CD8-positive, alpha-beta memory T cell (primary cell): ENCODE measurements around the gene HCRTR1. TPM values are rescaled to one million over a fixed set of nuclear protein-coding genes. Genes with fewer than 3 reads are reported as not detected.

Experiments used
- CTCF ChIA-PET: fragments of 350-600 bp; sonication (Branson Sonifier 250); formaldehyde crosslinking; loops from one replicate; lab custom pipeline; 2021; ENCODE audit warnings: antibody characterized with exemption; lab: Charles Lee
- POLR2A ChIA-PET: fragments of 350-600 bp; sonication (Branson Sonifier 250); formaldehyde crosslinking; loops from one replicate; lab custom pipeline; 2021; ENCODE audit warnings: antibody characterized with exemption; lab: Charles Lee
- DNase-seq, 5 donors: peaks; one replicate each; pipeline versions ENCODE4 v3.0.0 to v3.0.0-alpha.2; 2020 to 2022; ENCODE audit warnings: mixed read lengths in 1 of 5
- H3K27ac ChIP-seq: one replicate; pipeline ENCODE4 v1.7.0; 2013; ENCODE audit warnings: low read depth, mild to moderate bottlenecking, low read length, moderate library complexity
- H3K27me3 ChIP-seq: 2 replicates; pipeline ENCODE4 v1.7.0; 2013; ENCODE audit warnings: low read length, mild to moderate bottlenecking; ENCODE audit not compliant: insufficient read depth, poor library complexity, severe bottlenecking
- H3K36me3 ChIP-seq: 2 replicates; pipeline ENCODE4 v1.7.0; 2013; ENCODE audit warnings: mild to moderate bottlenecking, low read length, moderate library complexity; ENCODE audit not compliant: insufficient read depth
- H3K4me1 ChIP-seq: 2 replicates; pipeline ENCODE4 v1.7.0; 2013; ENCODE audit warnings: mild to moderate bottlenecking, low read length, moderate library complexity; ENCODE audit not compliant: insufficient read depth
- H3K4me3 ChIP-seq: 2 replicates; pipeline ENCODE4 v1.7.0; 2013; ENCODE audit warnings: mild to moderate bottlenecking, low read length
- H3K9me3 ChIP-seq: 2 replicates; pipeline ENCODE4 v1.7.0; 2013; ENCODE audit warnings: mild to moderate bottlenecking, low read length
- H3K27ac Mint-ChIP-seq, 8 donors: one replicate each; pipeline ENCODE4 v1.8.0; 2020 to 2021; ENCODE audit warnings: mixed read lengths in 8 of 8, mild to moderate bottlenecking in 6 of 8, inconsistent platforms in 3 of 8, moderate library complexity in 3 of 8
- H3K27me3 Mint-ChIP-seq, 2 donors: one replicate each; pipeline ENCODE4 v1.8.0; 2020 to 2021; ENCODE audit warnings: mixed read lengths in 2 of 2, mild to moderate bottlenecking in 1 of 2, moderate library complexity in 1 of 2
- H3K36me3 Mint-ChIP-seq, 3 donors: one replicate each; pipeline ENCODE4 v1.8.0; 2020 to 2021; ENCODE audit warnings: mixed read lengths in 3 of 3, inconsistent platforms in 1 of 3, mild to moderate bottlenecking in 1 of 3
- H3K4me1 Mint-ChIP-seq, 3 donors: one replicate each; pipeline ENCODE4 v1.8.0; 2020 to 2021; ENCODE audit warnings: mixed read lengths in 3 of 3, inconsistent platforms in 1 of 3, mild to moderate bottlenecking in 1 of 3
- H3K4me3 Mint-ChIP-seq, 7 donors: one replicate each; pipeline ENCODE4 v1.8.0; 2020 to 2021; ENCODE audit warnings: mixed read lengths in 7 of 7, mild to moderate bottlenecking in 6 of 7, moderate library complexity in 4 of 7, inconsistent platforms in 2 of 7
- H3K9me3 Mint-ChIP-seq, 5 donors: one replicate each; pipeline ENCODE4 v1.8.0; 2020 to 2022; ENCODE audit warnings: mixed read lengths in 5 of 5, mild to moderate bottlenecking in 3 of 5, moderate library complexity in 2 of 5, inconsistent platforms in 1 of 5
- polyA plus RNA-seq: library from polyadenylated mRNA; unstranded; fragments of 300-500 nt; fragmentation: Illumina TruSeq; gene quantifications from one replicate; pipeline ENCODE4 v1.2.3, GENCODE V29; 2021
- total RNA-seq, 2 experiments: library from RNA; stranded (reverse); gene quantifications; one replicate each; pipeline ENCODE4 v1.2.3, GENCODE V29; 2021

Gene HCRTR1
- total and polyA plus RNA-seq, 3 experiments from 2014 or later = not detected

GRCh38 chr1:31624731-31625514 is 7.4 kb downstream of the HCRTR1 start:
- peaks cover 0 to 48% (median 8%) of the 10 kb centered on the region in 3 donors for H3K36me3 Mint-ChIP-seq
- H3K4me1 Mint-ChIP-seq = peaks cover 6 to 12% (median 7%) of the 10 kb centered on the region in 3 donors
- H3K9me3 Mint-ChIP-seq = no peaks in the 10 kb centered on the region
- ChIA-PET CTCF (no interaction called here), POLR2A (no interaction called here)
- Histone ChIP-seq H3K4me3 (no peak overlapping the region), H3K9me3 (no peaks in the 10 kb centered on the region), H3K27ac (no peak overlapping the region), H3K27me3 (no peaks in the 10 kb centered on the region), H3K4me1 (no peaks in the 10 kb centered on the region), H3K36me3 (peaks cover 11% of the 10 kb centered on the region)
- H3K27ac Mint-ChIP-seq = peak overlapping the region in 2 of 8 donors; percentile 6 to 72
- no peak for DNase-seq
- peaks cover under 1 to 1% of the 10 kb centered on the region in 2 donors for H3K27me3 Mint-ChIP-seq
- no peak overlapping the region for H3K4me3 Mint-ChIP-seq

GRCh38 chr1:31625561-31626222 is 8.2 kb downstream of the HCRTR1 start:
- peaks cover 0 to 56% (median 8%) of the 10 kb centered on the region in 3 donors for H3K36me3 Mint-ChIP-seq
- POLR2A ChIA-PET = no interaction called here
- peak overlapping the region in 2 of 8 donors; percentile 41 to 77 for H3K27ac Mint-ChIP-seq

GRCh38 chr1:31626223-31627207 is 9.0 kb downstream of the HCRTR1 start:
- peak overlapping the region in 3 of 8 donors; percentile 42 to 92 (median 52) for H3K27ac Mint-ChIP-seq
- POLR2A ChIA-PET = no interaction called here

More at GRCh38 chr1:31625561-31626222, 8.2 kb downstream of the HCRTR1 start:
- Histone ChIP-seq H3K36me3 (peaks cover 18% of the 10 kb centered on the region), H3K9me3 (no peaks in the 10 kb centered on the region), H3K27me3 (no peaks in the 10 kb centered on the region), H3K4me1 (no peaks in the 10 kb centered on the region), H3K27ac (no peak overlapping the region), H3K4me3 (no peak overlapping the region)
- Mint-ChIP-seq H3K4me1 (peaks cover 6 to 12% (median 7%) of the 10 kb centered on the region in 3 donors), H3K27me3 (no peaks in the 10 kb centered on the region), H3K9me3 (no peaks in the 10 kb centered on the region), H3K4me3 (peak overlapping the region in 1 of 7 donors; percentile 66)
- CTCF ChIA-PET = no interaction called here
- no peak for DNase-seq

GRCh38 chr1:31627301-31627929 is 9.9 kb downstream of the HCRTR1 start:
- no peak overlapping the region for H3K27ac ChIP-seq
- no peak overlapping the region for H3K4me3 Mint-ChIP-seq
- POLR2A ChIA-PET = no interaction called here

More at GRCh38 chr1:31626223-31627207, 9.0 kb downstream of the HCRTR1 start:
- no peak overlapping the region for H3K4me3 ChIP-seq
- Mint-ChIP-seq H3K4me1 (peaks cover 6 to 12% (median 7%) of the 10 kb centered on the region in 3 donors), H3K36me3 (peaks cover 0 to 64% (median 8%) of the 10 kb centered on the region in 3 donors), H3K4me3 (no peak overlapping the region), H3K9me3 (no peaks in the 10 kb centered on the region), H3K27me3 (no peaks in the 10 kb centered on the region)
- H3K27ac ChIP-seq = no peak overlapping the region
- H3K27me3 ChIP-seq = no peaks in the 10 kb centered on the region
- CTCF ChIA-PET = interaction anchor here (0.8 kb wide), 1 partner anchor 8 kb away, joined by 3 read pairs; no protein-coding TSS in a partner anchor
- no peak for DNase-seq
- no peaks in the 10 kb centered on the region for H3K9me3 ChIP-seq
- H3K36me3 ChIP-seq = peaks cover 26% of the 10 kb centered on the region
- no peaks in the 10 kb centered on the region for H3K4me1 ChIP-seq

GRCh38 chr1:31627930-31628559 is 10.6 kb downstream of the HCRTR1 start:
- Histone ChIP-seq H3K4me3 (no peak overlapping the region), H3K9me3 (no peaks in the 10 kb centered on the region), H3K27me3 (no peaks in the 10 kb centered on the region), H3K4me1 (no peaks in the 10 kb centered on the region), H3K27ac (no peak overlapping the region), H3K36me3 (peaks cover 40% of the 10 kb centered on the region)
- peak overlapping the region in 1 of 8 donors; percentile 26 for H3K27ac Mint-ChIP-seq
- H3K36me3 Mint-ChIP-seq = peaks cover 0 to 79% (median 13%) of the 10 kb centered on the region in 3 donors
- CTCF ChIA-PET = no interaction called here
- POLR2A ChIA-PET = no interaction called here
- DNase-seq = no peak
- H3K27me3 Mint-ChIP-seq = no peaks in the 10 kb centered on the region
- H3K9me3 Mint-ChIP-seq = no peaks in the 10 kb centered on the region
- peaks cover 6 to 12% (median 7%) of the 10 kb centered on the region in 3 donors for H3K4me1 Mint-ChIP-seq
- no peak overlapping the region for H3K4me3 Mint-ChIP-seq

More at GRCh38 chr1:31627301-31627929, 9.9 kb downstream of the HCRTR1 start:
- CTCF ChIA-PET = interaction anchor here (0.8 kb wide), 1 partner anchor 8 kb away, joined by 3 read pairs; no protein-coding TSS in a partner anchor
- Mint-ChIP-seq H3K9me3 (no peaks in the 10 kb centered on the region), H3K4me1 (peaks cover 6 to 12% (median 7%) of the 10 kb centered on the region in 3 donors), H3K27ac (peak overlapping the region in 2 of 8 donors; percentile 33 to 42), H3K27me3 (no peaks in the 10 kb centered on the region), H3K36me3 (peaks cover 0 to 73% (median 9%) of the 10 kb centered on the region in 3 donors)
- Histone ChIP-seq H3K4me3 (no peak overlapping the region), H3K36me3 (peaks cover 34% of the 10 kb centered on the region), H3K27me3 (no peaks in the 10 kb centered on the region), H3K9me3 (no peaks in the 10 kb centered on the region), H3K4me1 (no peaks in the 10 kb centered on the region)
- no peak for DNase-seq

- Mint-ChIP-seq H3K27me3 (no peaks in the 10 kb centered on the region), H3K27ac (peak overlapping the region in 1 of 8 donors; percentile 10), H3K9me3 (no peaks in the 10 kb centered on the region), H3K36me3 (peaks cover 0 to 87% (median 14%) of the 10 kb centered on the region in 3 donors), H3K4me1 (peaks cover 6 to 9% (median 7%) of the 10 kb centered on the region in 3 donors), H3K4me3 (no peak overlapping the region)
- CTCF ChIA-PET = interaction anchor here (0.8 to 1.0 kb wide), 3 partner anchors 10 to 116 kb away, joined by 3 to 4 read pairs (median 3); no protein-coding TSS in a partner anchor
- POLR2A ChIA-PET = interaction anchor here (0.5 kb wide), 1 partner anchor 16 kb away, joined by 4 read pairs; the partner anchor contains the start of gene PEF1
- H3K36me3 ChIP-seq = peaks cover 43% of the 10 kb centered on the region
- no peaks in the 10 kb centered on the region for H3K4me1 ChIP-seq
- no peaks in the 10 kb centered on the region for H3K9me3 ChIP-seq
- H3K27ac ChIP-seq = no peak overlapping the region
- no peaks in the 10 kb centered on the region for H3K27me3 ChIP-seq
- no peak overlapping the region for H3K4me3 ChIP-seq
- no peak for DNase-seq
Measured at GRCh38 chr1:31628931-31629556, 11.6 kb downstream of the HCRTR1 start.
